ENCODE results near the gene MIDN.
A peak's percentile ranks its signal among the peaks of the same experiment; 100 is the strongest.

Gene MIDN

GRCh38 chr19:1210227-1210538 lies 38.2 kb upstream of the MIDN start:
- no peak for DNase-seq (ENCODE audit: low read depth, low spot score)
- H3K4me3 ChIP-seq (ENCODE audit: insufficient read length, low read depth): no peak overlapping the region
- no peaks in the 10 kb centered on the region for H3K9me3 ChIP-seq (ENCODE audit: insufficient read depth, low read length)
- peaks cover 69% of the 10 kb centered on the region for H3K36me3 ChIP-seq (ENCODE audit: insufficient read depth, insufficient read length, low read length)
- no peak for TF ChIP-seq ZNF274 (IDR thresholded peaks at IDR 0.05; ENCODE audit: low read depth, low read length)
- H3K9ac ChIP-seq (ENCODE audit: insufficient read length, low read depth): peak overlapping the region; percentile 57
- peaks cover 41% of the 10 kb centered on the region for H3K4me1 ChIP-seq (ENCODE audit: insufficient read depth, insufficient read length)
- peaks cover 3% of the 10 kb centered on the region for H3K27me3 ChIP-seq (ENCODE audit: insufficient read depth, insufficient read length)

DNA sequence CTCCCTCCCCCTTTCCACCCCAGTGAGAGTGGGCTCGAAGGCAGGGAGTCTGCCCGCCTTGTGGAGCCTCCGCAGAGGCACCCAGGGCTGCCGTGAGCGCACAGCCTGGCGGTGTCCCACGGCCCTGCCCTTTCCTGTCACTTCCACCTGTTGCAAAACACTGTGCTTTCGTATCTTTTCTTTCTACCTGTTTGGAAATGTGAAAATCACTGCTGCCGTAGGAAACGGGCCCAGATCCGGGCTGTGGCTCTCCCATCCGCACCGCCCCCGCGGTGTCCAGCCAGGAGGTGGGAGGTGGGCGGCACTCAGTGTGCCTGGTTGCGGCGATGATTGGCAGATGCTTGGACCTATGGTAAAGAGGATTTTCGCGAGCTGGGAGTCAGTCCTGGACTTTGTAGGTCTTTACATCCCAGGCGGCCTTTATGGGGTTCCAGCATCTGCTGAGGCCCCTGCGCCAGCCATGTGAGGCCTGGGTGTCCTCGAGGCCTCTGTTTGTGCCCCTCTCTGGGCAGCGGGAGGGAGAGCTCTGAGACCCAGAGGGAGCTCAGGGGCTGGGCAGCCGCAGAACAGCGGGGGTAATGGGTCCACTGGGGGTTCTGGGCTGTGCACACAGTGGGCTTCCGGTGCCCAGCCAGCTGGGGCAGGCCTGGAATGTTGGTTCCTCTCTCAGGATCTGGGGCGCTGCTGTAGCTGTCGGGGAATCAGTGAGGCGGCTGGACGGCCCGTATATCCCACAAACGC lies 36.7 kb upstream of the MIDN start:
- Histone ChIP-seq H3K27me3 (ENCODE audit: insufficient read depth, insufficient read length) (no peaks in the 10 kb centered on the region), H3K9ac (ENCODE audit: insufficient read length, low read depth) (no peak overlapping the region), H3K4me3 (ENCODE audit: insufficient read length, low read depth) (no peak overlapping the region), H3K4me1 (ENCODE audit: insufficient read depth, insufficient read length) (peaks cover 49% of the 10 kb centered on the region), H3K36me3 (ENCODE audit: insufficient read depth, insufficient read length, low read length) (peaks cover 78% of the 10 kb centered on the region), H3K9me3 (ENCODE audit: insufficient read depth, low read length) (no peaks in the 10 kb centered on the region)
- no peak for DNase-seq (ENCODE audit: low read depth, low spot score)
- TF ChIP-seq YY1 (IDR thresholded peaks at IDR 0.05; ENCODE audit: insufficient read depth, insufficient read length) (no peak), ZNF274 (IDR thresholded peaks at IDR 0.05; ENCODE audit: low read depth, low read length) (no peak), SUZ12 (IDR thresholded peaks at IDR 0.05; ENCODE audit: extremely low read depth, insufficient read depth, insufficient read length) (no peak)

- Histone ChIP-seq H3K36me3 (ENCODE audit: insufficient read depth, insufficient read length, low read length) (peaks cover 79% of the 10 kb centered on the region), H3K4me3 (ENCODE audit: insufficient read length, low read depth) (no peak overlapping the region), H3K4me1 (ENCODE audit: insufficient read depth, insufficient read length) (peaks cover 52% of the 10 kb centered on the region), H3K27me3 (ENCODE audit: insufficient read depth, insufficient read length) (no peaks in the 10 kb centered on the region), H3K9ac (ENCODE audit: insufficient read length, low read depth) (peak overlapping the region; percentile 70), H3K9me3 (ENCODE audit: insufficient read depth, low read length) (no peaks in the 10 kb centered on the region)
- TF ChIP-seq ZNF274 (IDR thresholded peaks at IDR 0.05; ENCODE audit: low read depth, low read length) (no peak), SUZ12 (IDR thresholded peaks at IDR 0.05; ENCODE audit: extremely low read depth, insufficient read depth, insufficient read length) (no peak)
- DNase-seq (ENCODE audit: low read depth, low spot score): no peak
These were observed 34.7 kb upstream of the MIDN start for GRCh38 chr19:1213391-1214286.

DNA sequence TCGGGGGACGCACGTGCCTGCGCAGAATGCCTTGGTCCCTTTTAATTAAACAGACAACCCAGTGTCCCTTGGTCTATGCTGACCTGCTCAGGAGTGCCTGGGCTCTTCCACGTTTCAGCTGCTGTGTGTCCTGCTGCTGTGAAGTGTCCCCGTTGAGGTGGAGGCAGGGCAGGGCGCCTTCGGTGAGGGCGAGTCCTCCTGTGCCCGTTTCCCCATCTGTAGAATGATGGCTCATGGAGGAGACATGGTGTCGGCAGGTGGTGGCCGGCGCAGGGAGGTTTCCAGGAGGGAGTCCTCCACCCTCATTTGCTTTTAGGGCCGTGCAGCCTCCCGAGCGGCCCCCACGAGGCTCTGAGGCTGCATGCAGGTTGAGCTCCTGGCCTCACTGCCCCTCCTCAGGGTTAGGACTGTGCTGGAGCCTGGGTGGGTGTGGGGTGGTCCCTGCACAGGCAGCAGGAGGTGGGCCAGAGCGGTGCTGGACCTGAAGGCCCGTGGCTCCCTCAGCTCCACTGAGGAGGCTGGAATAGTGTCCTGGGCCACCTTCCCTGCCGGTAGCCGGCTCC lies 34.0 kb upstream of the MIDN start:
- Histone ChIP-seq H3K9me3 (ENCODE audit: insufficient read depth, low read length) (no peaks in the 10 kb centered on the region), H3K4me3 (ENCODE audit: insufficient read length, low read depth) (no peak overlapping the region), H3K4me1 (ENCODE audit: insufficient read depth, insufficient read length) (peaks cover 54% of the 10 kb centered on the region), H3K36me3 (ENCODE audit: insufficient read depth, insufficient read length, low read length) (peaks cover 80% of the 10 kb centered on the region), H3K9ac (ENCODE audit: insufficient read length, low read depth) (peak overlapping the region; percentile 70), H3K27me3 (ENCODE audit: insufficient read depth, insufficient read length) (no peaks in the 10 kb centered on the region)
- TF ChIP-seq ZNF274 (IDR thresholded peaks at IDR 0.05; ENCODE audit: low read depth, low read length): no peak
- no peak for TF ChIP-seq YY1 (IDR thresholded peaks at IDR 0.05; ENCODE audit: insufficient read depth, insufficient read length)
- no peak for TF ChIP-seq SUZ12 (IDR thresholded peaks at IDR 0.05; ENCODE audit: extremely low read depth, insufficient read depth, insufficient read length)
- no peak for DNase-seq (ENCODE audit: low read depth, low spot score)

- no peak for DNase-seq (ENCODE audit: low read depth, low spot score)
- H3K9ac ChIP-seq (ENCODE audit: insufficient read length, low read depth): peak overlapping the region; percentile 74
These were observed 33.3 kb upstream of the MIDN start for GRCh38 chr19:1214862-1215731.

GRCh38 chr19:1216756-1217155 lies 31.6 kb upstream of the MIDN start:
- Histone ChIP-seq H3K27me3 (ENCODE audit: insufficient read depth, insufficient read length) (no peaks in the 10 kb centered on the region), H3K9ac (ENCODE audit: insufficient read length, low read depth) (no peak overlapping the region), H3K9me3 (ENCODE audit: insufficient read depth, low read length) (no peaks in the 10 kb centered on the region), H3K36me3 (ENCODE audit: insufficient read depth, insufficient read length, low read length) (peaks cover 79% of the 10 kb centered on the region), H3K4me1 (ENCODE audit: insufficient read depth, insufficient read length) (peaks cover 49% of the 10 kb centered on the region), H3K4me3 (ENCODE audit: insufficient read length, low read depth) (no peak overlapping the region)
- no peak for DNase-seq (ENCODE audit: low read depth, low spot score)
- no peak for TF ChIP-seq ZNF274 (IDR thresholded peaks at IDR 0.05; ENCODE audit: low read depth, low read length)
- TF ChIP-seq YY1 (IDR thresholded peaks at IDR 0.05; ENCODE audit: insufficient read depth, insufficient read length): no peak
- no peak for TF ChIP-seq SUZ12 (IDR thresholded peaks at IDR 0.05; ENCODE audit: extremely low read depth, insufficient read depth, insufficient read length)

More at GRCh38 chr19:1214862-1215731, 33.3 kb upstream of the MIDN start:
- no peaks in the 10 kb centered on the region for H3K9me3 ChIP-seq (ENCODE audit: insufficient read depth, low read length)
- H3K4me3 ChIP-seq (ENCODE audit: insufficient read length, low read depth): no peak overlapping the region
- peaks cover 78% of the 10 kb centered on the region for H3K36me3 ChIP-seq (ENCODE audit: insufficient read depth, insufficient read length, low read length)
- TF ChIP-seq YY1 (IDR thresholded peaks at IDR 0.05; ENCODE audit: insufficient read depth, insufficient read length) (no peak), ZNF274 (IDR thresholded peaks at IDR 0.05; ENCODE audit: low read depth, low read length) (no peak), SUZ12 (IDR thresholded peaks at IDR 0.05; ENCODE audit: extremely low read depth, insufficient read depth, insufficient read length) (no peak)
- no peaks in the 10 kb centered on the region for H3K27me3 ChIP-seq (ENCODE audit: insufficient read depth, insufficient read length)
- H3K4me1 ChIP-seq (ENCODE audit: insufficient read depth, insufficient read length): peaks cover 48% of the 10 kb centered on the region
